DND-41 (cell line): ENCODE results near the gene TMEM198.

Source experiments
- EZH2 ChIP-seq: IDR thresholded peaks from 3 replicates; pipeline ENCODE4 v1.6.1; 2012; ENCODE audit warnings: borderline replicate concordance, low read depth, mild to moderate bottlenecking, moderate library complexity, low read length, inconsistent platforms; ENCODE audit not compliant: severe bottlenecking
- TF ChIP-seq, protein P1 (sequence below): IDR thresholded peaks from 2 replicates; pipeline ENCODE4 v1.5.1; 2012; ENCODE audit warnings: borderline replicate concordance, low read length, moderate library complexity, mild to moderate bottlenecking; ENCODE audit not compliant: poor library complexity, severe bottlenecking; ENCODE audit errors: extremely low read depth

DNA sequence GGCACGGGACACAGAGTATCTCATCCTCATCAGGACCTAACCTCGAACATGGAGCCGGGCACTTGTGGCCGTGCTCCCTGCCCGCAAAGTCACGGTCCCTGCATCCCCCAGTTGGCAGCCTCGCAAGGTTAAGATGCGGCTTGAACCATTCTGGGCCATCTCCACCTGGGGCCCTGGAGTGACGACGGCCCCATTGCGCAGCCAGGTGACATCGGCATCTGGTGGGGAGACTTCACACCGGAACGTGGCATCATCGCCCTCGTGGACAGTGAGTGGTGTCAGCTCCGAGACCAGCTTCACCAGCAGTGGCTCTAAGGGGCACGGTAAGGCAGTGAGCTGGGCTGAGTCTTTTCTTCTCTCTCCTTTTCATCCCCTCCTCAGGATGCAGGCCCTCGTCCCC is 12.6 kb downstream of the TMEM198 start:
- TF ChIP-seq, protein P1, sequence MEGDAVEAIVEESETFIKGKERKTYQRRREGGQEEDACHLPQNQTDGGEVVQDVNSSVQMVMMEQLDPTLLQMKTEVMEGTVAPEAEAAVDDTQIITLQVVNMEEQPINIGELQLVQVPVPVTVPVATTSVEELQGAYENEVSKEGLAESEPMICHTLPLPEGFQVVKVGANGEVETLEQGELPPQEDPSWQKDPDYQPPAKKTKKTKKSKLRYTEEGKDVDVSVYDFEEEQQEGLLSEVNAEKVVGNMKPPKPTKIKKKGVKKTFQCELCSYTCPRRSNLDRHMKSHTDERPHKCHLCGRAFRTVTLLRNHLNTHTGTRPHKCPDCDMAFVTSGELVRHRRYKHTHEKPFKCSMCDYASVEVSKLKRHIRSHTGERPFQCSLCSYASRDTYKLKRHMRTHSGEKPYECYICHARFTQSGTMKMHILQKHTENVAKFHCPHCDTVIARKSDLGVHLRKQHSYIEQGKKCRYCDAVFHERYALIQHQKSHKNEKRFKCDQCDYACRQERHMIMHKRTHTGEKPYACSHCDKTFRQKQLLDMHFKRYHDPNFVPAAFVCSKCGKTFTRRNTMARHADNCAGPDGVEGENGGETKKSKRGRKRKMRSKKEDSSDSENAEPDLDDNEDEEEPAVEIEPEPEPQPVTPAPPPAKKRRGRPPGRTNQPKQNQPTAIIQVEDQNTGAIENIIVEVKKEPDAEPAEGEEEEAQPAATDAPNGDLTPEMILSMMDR: no peak
- no peak for TF ChIP-seq EZH2
